PC-9 (cell line): ENCODE measurements around the gene RNF148. TPM values are rescaled to one million over a fixed set of nuclear protein-coding genes. Genes with fewer than 3 reads are reported as not detected.

ENCODE experiments used
- BruUV-seq: library from RNA; stranded (reverse); fragments of 400-500 nt; replicated peaks from 2 replicates; lab custom pipeline; 2021; lab: Mats Ljungman, UMichigan
- CTCF ChIA-PET: fragments of 300-600 bp; sonication (Branson Sonifier 250); formaldehyde crosslinking; loops from one replicate; lab custom pipeline; 2022; ENCODE audit warnings: antibody characterized with exemption; lab: Charles Lee
- POLR2A ChIA-PET: fragments of 300-600 bp; sonication (Branson Sonifier 250); formaldehyde crosslinking; loops from one replicate; lab custom pipeline; 2022; ENCODE audit warnings: antibody characterized with exemption; ENCODE audit not compliant: unreplicated experiment; lab: Charles Lee
- DNase-seq, 2 experiments: peaks; one replicate each; pipeline versions ENCODE4 v3.0.0 to v3.0.0-alpha.2; 2015 to 2022; ENCODE audit warnings: mixed read lengths in 1 of 2
- H2AFZ ChIP-seq: fragments of 200-600 bp; sonication (generic); 2 replicates; pipeline ENCODE4 v1.8.1; 2017; ENCODE audit warnings: antibody characterized with exemption
- H3F3A ChIP-seq: fragments of 200-600 bp; sonication (generic); 2 replicates; pipeline ENCODE4 v1.8.1; 2017; ENCODE audit warnings: antibody characterized with exemption, mild to moderate bottlenecking, low read depth; ENCODE audit not compliant: insufficient read depth
- H3K27ac ChIP-seq: fragments of 200-600 bp; sonication (generic); 2 replicates; pipeline ENCODE4 v1.6.1; 2016; ENCODE audit warnings: mixed run types
- H3K27me3 ChIP-seq: fragments of 200-600 bp; sonication (generic); 2 replicates; pipeline ENCODE4 v1.6.1; 2016; ENCODE audit warnings: low read depth, mixed run types; ENCODE audit not compliant: insufficient read depth
- H3K36me3 ChIP-seq: fragments of 200-600 bp; sonication (generic); 2 replicates; pipeline ENCODE4 v1.6.1; 2016; ENCODE audit warnings: low read depth, mixed run types
- H3K4me1 ChIP-seq: fragments of 200-600 bp; sonication (generic); replicated peaks from 2 replicates; pipeline ENCODE4 v1.6.1; 2016; ENCODE audit warnings: mixed run types; ENCODE audit not compliant: insufficient read depth
- H3K4me2 ChIP-seq: fragments of 200-600 bp; sonication (generic); 2 replicates; pipeline ENCODE4 v1.6.1; 2017; ENCODE audit warnings: mixed run types
- H3K4me3 ChIP-seq: fragments of 200-600 bp; sonication (generic); 2 replicates; pipeline ENCODE4 v1.6.1; 2016; ENCODE audit warnings: mixed run types
- H3K79me2 ChIP-seq: fragments of 200-600 bp; sonication (generic); 2 replicates; pipeline ENCODE4 v1.6.1; 2017; ENCODE audit warnings: low read depth, mixed run types
- H3K9me2 ChIP-seq: fragments of 200-600 bp; sonication (generic); 2 replicates; pipeline ENCODE4 v1.8.1; 2017; ENCODE audit warnings: mild to moderate bottlenecking; ENCODE audit not compliant: insufficient read depth
- H3K9me3 ChIP-seq: fragments of 200-600 bp; sonication (generic); 2 replicates; pipeline ENCODE4 v1.8.1; 2016; ENCODE audit warnings: low read depth; ENCODE audit not compliant: insufficient read depth
- H4K20me1 ChIP-seq: fragments of 200-600 bp; sonication (generic); 2 replicates; pipeline ENCODE4 v1.8.1; 2017; ENCODE audit not compliant: insufficient read depth
- EZH2 ChIP-seq: fragments of 200-600 bp; sonication (generic); IDR thresholded peaks from 2 replicates; pipeline ENCODE4 v1.8.0; 2017; ENCODE audit warnings: antibody characterized with exemption, low read depth
- intact Hi-C: fragments of 100-400 bp; cut with micrococcal nuclease; formaldehyde crosslinking; loops from one replicate; pipeline ENCODE4 v1.10.0; 2022; ENCODE audit not compliant: unreplicated experiment
- total RNA-seq: library from RNA; stranded (reverse); gene quantifications from 2 replicates; pipeline ENCODE4 v1.2.3, GENCODE V29; 2021
- TF ChIP-seq, protein P1 (sequence below): fragments of 200-600 bp; sonication (generic); conservative IDR thresholded peaks from 2 replicates; pipeline ENCODE4 v1.6.1; 2017; ENCODE audit warnings: mixed run types, antibody characterized with exemption, mild to moderate bottlenecking, moderate library complexity

RNF148 gene
- total RNA-seq, 1 experiment from 2014 or later: 0.72 TPM

- H3K79me2 ChIP-seq: no peaks in the 10 kb centered on the region
- H3K27me3 ChIP-seq: no peaks in the 10 kb centered on the region
- H3K4me1 ChIP-seq: no peaks in the 10 kb centered on the region
- ChIA-PET POLR2A (no interaction called here), CTCF (no interaction called here)
- no peak overlapping the region for H3K27ac ChIP-seq
- intact Hi-C loops: no loop called here
- no TSS peak for BruUV-seq
- H2AFZ ChIP-seq: no peak overlapping the region
- H3K4me3 ChIP-seq: no peak overlapping the region
- DNase-seq: no peak
- H3K9me2 ChIP-seq: no peaks in the 10 kb centered on the region
- no peaks in the 10 kb centered on the region for H4K20me1 ChIP-seq
- TF ChIP-seq, protein P1, sequence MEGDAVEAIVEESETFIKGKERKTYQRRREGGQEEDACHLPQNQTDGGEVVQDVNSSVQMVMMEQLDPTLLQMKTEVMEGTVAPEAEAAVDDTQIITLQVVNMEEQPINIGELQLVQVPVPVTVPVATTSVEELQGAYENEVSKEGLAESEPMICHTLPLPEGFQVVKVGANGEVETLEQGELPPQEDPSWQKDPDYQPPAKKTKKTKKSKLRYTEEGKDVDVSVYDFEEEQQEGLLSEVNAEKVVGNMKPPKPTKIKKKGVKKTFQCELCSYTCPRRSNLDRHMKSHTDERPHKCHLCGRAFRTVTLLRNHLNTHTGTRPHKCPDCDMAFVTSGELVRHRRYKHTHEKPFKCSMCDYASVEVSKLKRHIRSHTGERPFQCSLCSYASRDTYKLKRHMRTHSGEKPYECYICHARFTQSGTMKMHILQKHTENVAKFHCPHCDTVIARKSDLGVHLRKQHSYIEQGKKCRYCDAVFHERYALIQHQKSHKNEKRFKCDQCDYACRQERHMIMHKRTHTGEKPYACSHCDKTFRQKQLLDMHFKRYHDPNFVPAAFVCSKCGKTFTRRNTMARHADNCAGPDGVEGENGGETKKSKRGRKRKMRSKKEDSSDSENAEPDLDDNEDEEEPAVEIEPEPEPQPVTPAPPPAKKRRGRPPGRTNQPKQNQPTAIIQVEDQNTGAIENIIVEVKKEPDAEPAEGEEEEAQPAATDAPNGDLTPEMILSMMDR: no peak
- TF ChIP-seq EZH2: no peak
- no peaks in the 10 kb centered on the region for H3K9me3 ChIP-seq
- H3K4me2 ChIP-seq: no peak overlapping the region
- no peaks in the 10 kb centered on the region for H3K36me3 ChIP-seq
- no peaks in the 10 kb centered on the region for H3F3A ChIP-seq
These were observed 11.0 kb downstream of the RNF148 start for GRCh38 chr7:122691569-122692235.

- no peaks in the 10 kb centered on the region for H3K79me2 ChIP-seq
- DNase-seq: no peak
- no TSS peak for BruUV-seq
- no peaks in the 10 kb centered on the region for H3K27me3 ChIP-seq
- H3F3A ChIP-seq: no peaks in the 10 kb centered on the region
- no peaks in the 10 kb centered on the region for H3K4me1 ChIP-seq
- H2AFZ ChIP-seq: no peak overlapping the region
- ChIA-PET CTCF (no interaction called here), POLR2A (no interaction called here)
- intact Hi-C loops: no loop called here
- TF ChIP-seq EZH2: no peak
- TF ChIP-seq, protein P1: no peak
- H3K4me3 ChIP-seq: no peak overlapping the region
- H4K20me1 ChIP-seq: no peaks in the 10 kb centered on the region
- H3K4me2 ChIP-seq: no peak overlapping the region
- no peak overlapping the region for H3K27ac ChIP-seq
- no peaks in the 10 kb centered on the region for H3K9me2 ChIP-seq
- H3K36me3 ChIP-seq: no peaks in the 10 kb centered on the region
- H3K9me3 ChIP-seq: no peaks in the 10 kb centered on the region
These were observed 13.2 kb downstream of the RNF148 start for GRCh38 chr7:122689346-122690109.

DNA sequence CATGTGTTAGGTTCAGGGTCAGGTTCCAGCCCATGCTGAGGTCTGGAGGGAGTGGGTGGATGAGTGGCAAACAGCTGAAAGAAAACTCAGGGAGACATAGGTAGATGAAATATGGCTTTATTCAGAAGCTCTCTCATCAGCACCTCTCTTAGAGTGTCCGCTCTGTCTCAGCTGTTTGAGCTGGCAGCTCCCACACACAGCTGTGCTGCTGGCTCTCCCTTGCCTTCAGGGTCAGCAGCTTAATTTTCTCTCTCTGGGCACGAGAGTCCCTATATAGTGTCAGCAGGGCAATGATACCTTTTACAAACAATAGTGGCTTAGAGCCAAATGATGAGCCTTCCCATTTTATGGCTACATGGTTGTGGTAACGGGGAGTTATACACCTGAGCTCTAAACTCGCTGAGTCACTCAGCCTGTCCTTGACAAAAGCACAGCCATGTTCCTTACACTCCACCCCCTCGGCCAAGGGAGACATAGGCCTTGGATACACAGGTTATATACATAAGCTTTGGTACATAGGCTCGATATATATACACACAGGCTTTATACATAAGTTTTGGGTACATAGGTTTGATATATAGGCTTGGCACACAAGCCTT lies 14.2 kb downstream of the RNF148 start:
- ChIA-PET CTCF (no interaction called here), POLR2A (no interaction called here)
- H3K4me1 ChIP-seq: no peaks in the 10 kb centered on the region
- H3K36me3 ChIP-seq: no peaks in the 10 kb centered on the region
- no peaks in the 10 kb centered on the region for H3K9me3 ChIP-seq
- TF ChIP-seq EZH2: no peak
- TF ChIP-seq, protein P1: no peak
- no peaks in the 10 kb centered on the region for H3F3A ChIP-seq
- no peak for DNase-seq
- H3K4me2 ChIP-seq: no peak overlapping the region
- no peak overlapping the region for H3K4me3 ChIP-seq
- H3K27ac ChIP-seq: no peak overlapping the region
- BruUV-seq: no TSS peak
- no peak overlapping the region for H2AFZ ChIP-seq
- intact Hi-C loops: no loop called here
- H3K79me2 ChIP-seq: no peaks in the 10 kb centered on the region
- H3K9me2 ChIP-seq: no peaks in the 10 kb centered on the region
- no peaks in the 10 kb centered on the region for H4K20me1 ChIP-seq
- H3K27me3 ChIP-seq: no peaks in the 10 kb centered on the region
